Right atrium auricular region (tissue), 2 donors: ENCODE measurements around the gene MOV10L1. TPM values are rescaled to one million over a fixed set of nuclear protein-coding genes. Genes with fewer than 3 reads are reported as not detected.

ENCODE experiments used
- DNase-seq: peaks from one replicate; pipeline ENCODE4 v3.0.0-alpha.2; 2019; ENCODE audit warnings: low spot score
- H3K27ac ChIP-seq, 2 donors: fragments of 200-600 bp; sonication (generic); 1 replicate in 1 of 2; 2 replicates in 1 of 2; pipeline ENCODE4 v1.5.1; 2016 to 2019
- H3K27me3 ChIP-seq, 2 donors: fragments of 200-600 bp; sonication (generic); one replicate each; pipeline versions ENCODE4 v1.5.1 to v1.6.0; 2017 to 2019
- H3K36me3 ChIP-seq: fragments of 200-600 bp; sonication (generic); one replicate; pipeline ENCODE4 v1.5.1; 2016
- H3K4me1 ChIP-seq, 2 donors: fragments of 200-600 bp; sonication (generic); one replicate each; pipeline versions ENCODE4 v1.5.1 to v1.6.0; 2017 to 2019
- H3K4me3 ChIP-seq, 2 donors: fragments of 200-600 bp; sonication (generic); 1 replicate in 1 of 2; 2 replicates in 1 of 2; pipeline ENCODE4 v1.5.1; 2017 to 2019; ENCODE audit warnings: mild to moderate bottlenecking in 1 of 2, moderate library complexity in 1 of 2
- H3K9me3 ChIP-seq, 2 donors: fragments of 200-600 bp; sonication (generic); one replicate each; pipeline ENCODE4 v1.5.1; 2019
- total RNA-seq, 2 donors: library from RNA; depleted of rRNA; stranded (reverse); fragments of >200 nt; gene quantifications; one replicate each; pipeline ENCODE4 v1.1.0, GENCODE V29; 2016
- TF ChIP-seq, protein P1 (sequence below), 2 donors: fragments of 200-600 bp; sonication (generic); IDR thresholded peaks; one replicate each; pipeline ENCODE4 v1.5.1; 2019; ENCODE audit warnings: antibody characterized with exemption in 2 of 2

Gene MOV10L1
- total RNA-seq, 2 donors from 2014 or later: 0.43 to 1.1 TPM

DNA sequence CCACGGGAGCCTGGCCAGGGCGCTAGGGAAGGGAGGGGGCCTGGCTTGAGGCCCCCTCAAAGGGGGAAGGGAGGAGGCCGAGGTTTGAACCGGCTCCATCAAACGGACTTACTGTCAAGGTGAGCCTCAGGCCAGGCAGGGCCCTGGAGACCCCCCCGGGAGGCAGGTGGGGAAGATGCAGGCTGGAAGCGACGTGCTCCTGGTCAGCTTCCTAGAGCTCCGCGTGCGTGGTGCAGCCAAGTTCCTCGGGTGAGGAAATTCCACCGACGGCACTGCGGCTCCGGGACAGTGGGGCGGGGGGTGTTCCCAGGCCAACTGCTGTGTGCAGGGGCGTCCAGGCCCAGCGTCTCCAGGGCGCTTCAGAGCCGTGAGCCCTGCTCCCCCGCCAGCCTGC is 88.7 kb downstream of the MOV10L1 start:
- DNase-seq: no peak
- no peak overlapping the region for H3K27ac ChIP-seq
- H3K4me3 ChIP-seq: no peak overlapping the region
- H3K36me3 ChIP-seq: no peaks in the 10 kb centered on the region
- H3K9me3 ChIP-seq: no peaks in the 10 kb centered on the region
- TF ChIP-seq, protein P1, sequence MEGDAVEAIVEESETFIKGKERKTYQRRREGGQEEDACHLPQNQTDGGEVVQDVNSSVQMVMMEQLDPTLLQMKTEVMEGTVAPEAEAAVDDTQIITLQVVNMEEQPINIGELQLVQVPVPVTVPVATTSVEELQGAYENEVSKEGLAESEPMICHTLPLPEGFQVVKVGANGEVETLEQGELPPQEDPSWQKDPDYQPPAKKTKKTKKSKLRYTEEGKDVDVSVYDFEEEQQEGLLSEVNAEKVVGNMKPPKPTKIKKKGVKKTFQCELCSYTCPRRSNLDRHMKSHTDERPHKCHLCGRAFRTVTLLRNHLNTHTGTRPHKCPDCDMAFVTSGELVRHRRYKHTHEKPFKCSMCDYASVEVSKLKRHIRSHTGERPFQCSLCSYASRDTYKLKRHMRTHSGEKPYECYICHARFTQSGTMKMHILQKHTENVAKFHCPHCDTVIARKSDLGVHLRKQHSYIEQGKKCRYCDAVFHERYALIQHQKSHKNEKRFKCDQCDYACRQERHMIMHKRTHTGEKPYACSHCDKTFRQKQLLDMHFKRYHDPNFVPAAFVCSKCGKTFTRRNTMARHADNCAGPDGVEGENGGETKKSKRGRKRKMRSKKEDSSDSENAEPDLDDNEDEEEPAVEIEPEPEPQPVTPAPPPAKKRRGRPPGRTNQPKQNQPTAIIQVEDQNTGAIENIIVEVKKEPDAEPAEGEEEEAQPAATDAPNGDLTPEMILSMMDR (IDR thresholded peaks at IDR 0.05): no peak
- H3K27me3 ChIP-seq: no peaks in the 10 kb centered on the region
- peaks cover 0 to 16% of the 10 kb centered on the region in 2 donors for H3K4me1 ChIP-seq

DNA sequence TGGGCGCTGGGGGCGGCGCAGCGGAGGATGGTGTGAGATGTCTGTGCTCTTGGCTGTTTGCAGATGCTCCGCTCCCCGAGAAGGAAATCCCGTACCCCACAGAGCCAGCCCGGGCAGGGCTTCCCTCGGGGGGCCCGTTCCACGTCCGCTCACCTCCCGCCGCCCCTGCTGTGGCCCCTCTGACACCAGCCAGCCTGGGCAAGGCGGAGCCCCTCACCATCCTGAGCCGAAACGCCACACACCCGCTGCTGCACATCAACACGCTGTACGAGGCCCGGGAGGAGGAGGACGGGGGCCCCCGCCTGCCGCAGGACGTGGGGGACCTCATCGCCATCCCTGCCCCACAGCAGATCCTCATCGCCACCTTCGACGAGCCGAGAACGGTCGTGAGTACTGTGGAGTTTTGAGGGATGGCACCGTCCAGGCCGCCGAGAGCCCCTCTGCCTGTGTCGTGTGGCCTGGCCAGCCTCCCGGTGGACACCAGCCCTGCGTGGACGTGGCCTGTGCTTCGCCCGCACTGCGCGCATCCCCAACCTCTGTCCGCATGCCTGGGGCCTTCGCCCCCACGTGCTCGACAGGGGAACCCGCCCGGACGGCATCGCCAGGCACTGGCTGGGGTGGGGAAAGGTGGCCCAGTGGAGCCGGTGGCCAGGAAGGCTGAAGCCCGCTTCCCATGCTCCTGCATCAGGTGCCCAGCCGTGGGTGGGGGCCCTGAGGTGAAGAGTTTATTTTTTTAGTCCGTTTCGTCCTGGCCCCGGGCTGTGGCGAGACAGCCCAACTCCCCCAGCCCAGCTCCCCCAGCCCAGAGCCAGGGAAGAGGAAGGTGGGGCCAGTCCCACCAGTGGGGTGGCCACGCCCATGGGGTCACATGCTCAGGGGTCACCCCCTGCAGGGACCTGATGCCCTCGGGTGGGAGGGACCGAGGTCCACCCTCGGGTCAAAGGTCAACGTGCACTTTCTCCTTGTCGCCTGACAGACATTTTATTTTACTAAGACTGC is 89.4 kb downstream of the MOV10L1 start:
- TF ChIP-seq, protein P1 (IDR thresholded peaks at IDR 0.05): no peak
- H3K4me3 ChIP-seq: no peak overlapping the region
- H3K4me1 ChIP-seq: peaks cover 0 to 23% of the 10 kb centered on the region in 2 donors
- H3K9me3 ChIP-seq: no peaks in the 10 kb centered on the region
- H3K27ac ChIP-seq: no peak overlapping the region
- no peaks in the 10 kb centered on the region for H3K27me3 ChIP-seq
- no peaks in the 10 kb centered on the region for H3K36me3 ChIP-seq
- no peak for DNase-seq

DNA sequence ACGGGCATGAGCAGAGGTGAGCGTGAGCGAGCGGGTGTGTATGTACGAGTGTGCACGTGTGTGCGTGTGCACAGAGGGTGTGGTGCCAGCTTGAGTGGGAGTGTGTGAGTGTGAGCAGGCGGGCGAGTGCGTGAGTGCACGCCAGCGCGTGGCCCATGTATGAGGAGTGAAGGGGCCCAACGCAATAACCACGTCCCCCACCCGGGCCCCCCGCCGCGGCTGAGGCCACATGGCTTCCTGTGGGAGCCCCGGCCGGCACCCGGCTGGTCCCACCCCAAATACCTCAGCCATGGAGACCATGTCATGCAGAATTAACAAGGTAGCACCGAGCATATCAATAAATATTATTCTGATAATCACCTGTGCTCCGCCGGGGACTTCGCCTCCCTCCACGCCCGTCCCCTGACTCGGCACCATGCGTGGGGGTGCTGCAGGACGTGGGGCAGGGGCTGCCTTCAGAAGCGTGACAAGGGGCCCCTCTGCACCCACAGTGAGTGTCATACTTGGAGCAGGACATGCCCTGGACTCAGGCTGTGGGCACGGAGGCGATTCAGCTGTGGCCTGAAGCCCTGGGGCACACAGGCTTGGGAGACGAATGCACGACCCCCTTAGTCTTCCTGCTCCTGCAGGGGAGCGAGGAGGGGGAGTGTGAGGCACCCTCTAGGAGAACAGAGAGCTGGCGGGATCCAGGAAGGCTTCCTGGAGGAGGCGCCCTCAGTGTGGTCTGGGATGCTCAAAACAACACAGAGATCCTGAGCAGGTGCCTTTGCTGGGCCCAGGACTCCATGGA is 90.3 kb downstream of the MOV10L1 start:
- no peaks in the 10 kb centered on the region for H3K36me3 ChIP-seq
- no peak overlapping the region for H3K27ac ChIP-seq
- H3K4me3 ChIP-seq: no peak overlapping the region
- H3K27me3 ChIP-seq: no peaks in the 10 kb centered on the region
- no peak for DNase-seq
- no peaks in the 10 kb centered on the region for H3K9me3 ChIP-seq
- TF ChIP-seq, protein P1 (IDR thresholded peaks at IDR 0.05): no peak
- peaks cover 0 to 32% of the 10 kb centered on the region in 2 donors for H3K4me1 ChIP-seq

DNA sequence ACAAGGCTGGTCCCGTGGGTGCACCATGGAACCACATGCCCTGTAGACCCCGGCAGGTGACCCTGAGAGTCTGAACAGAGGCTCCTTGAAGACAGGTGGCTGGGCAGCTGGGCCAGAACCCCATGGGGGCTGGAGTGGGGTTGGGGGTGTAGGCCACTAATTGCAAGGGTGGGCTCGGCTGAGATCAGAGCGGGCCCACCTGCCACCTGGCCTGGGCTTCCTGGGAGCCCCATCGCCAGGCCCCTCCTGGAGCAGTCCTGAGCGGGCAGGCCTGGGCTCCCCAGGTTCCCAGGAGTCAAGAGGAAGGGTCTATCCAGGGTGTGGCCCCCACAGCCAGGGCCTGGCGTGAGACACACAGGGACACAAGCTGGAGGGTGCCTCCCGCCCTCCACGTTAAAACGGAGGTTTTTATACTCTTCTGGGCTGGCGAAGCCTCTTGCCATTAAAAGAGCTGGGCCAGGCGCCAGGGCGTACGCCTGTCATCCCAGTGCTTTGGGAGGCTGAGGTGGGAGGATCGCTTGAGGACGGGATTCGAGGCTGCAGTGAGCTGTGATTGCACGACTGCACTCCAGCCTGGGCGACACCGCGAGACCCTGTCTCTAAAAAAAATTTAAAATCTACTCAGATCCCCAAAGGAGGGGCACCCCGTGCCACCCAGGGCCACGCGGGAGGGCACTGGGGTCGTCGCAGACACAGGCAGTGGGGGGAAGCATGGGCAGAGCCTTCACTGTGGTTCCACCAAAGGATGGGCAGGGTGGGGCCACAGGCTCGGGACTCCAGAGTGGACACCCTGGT is 91.1 kb downstream of the MOV10L1 start:
- no peak for DNase-seq
- H3K27me3 ChIP-seq: no peaks in the 10 kb centered on the region
- TF ChIP-seq, protein P1 (IDR thresholded peaks at IDR 0.05): no peak
- H3K4me1 ChIP-seq: peaks cover 2 to 35% of the 10 kb centered on the region in 2 donors
- H3K36me3 ChIP-seq: no peaks in the 10 kb centered on the region
- H3K27ac ChIP-seq: no peak overlapping the region
- H3K9me3 ChIP-seq: no peaks in the 10 kb centered on the region
- H3K4me3 ChIP-seq: no peak overlapping the region
